Measurements from ENCODE around the gene LRG1.
A peak's percentile ranks its signal among the peaks of the same experiment; 100 is the strongest.

LRG1 gene

GRCh38 chr19:4524808-4525562, 14.9 kb downstream of the LRG1 start:
- peak; percentile 62 for DNase-seq

GRCh38 chr19:4523306-4524110, 16.3 kb downstream of the LRG1 start:
- peak; percentile 16 for DNase-seq

- DNase-seq, result no peak
Observed at GRCh38 chr19:4522291-4523002, 17.4 kb downstream of the LRG1 start.

DNA sequence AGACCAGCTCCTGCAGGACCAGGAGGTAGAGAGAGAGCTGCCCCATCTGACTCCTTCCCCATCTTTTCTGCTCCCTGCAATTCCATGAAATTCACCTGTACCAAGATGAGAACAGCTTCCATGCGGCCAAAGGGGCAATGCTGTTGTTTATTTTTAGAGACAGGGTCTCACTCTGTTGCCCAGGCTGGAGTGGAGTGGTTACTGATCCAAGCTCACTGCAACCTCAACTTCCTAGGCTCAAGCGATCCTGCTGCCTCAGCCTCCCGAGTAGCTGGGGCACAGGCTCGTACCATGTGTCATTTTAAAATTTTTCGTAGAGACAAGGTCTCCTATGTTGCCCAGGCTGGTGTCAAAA, 18.0 kb downstream of the LRG1 start:
- no peak for DNase-seq

DNA sequence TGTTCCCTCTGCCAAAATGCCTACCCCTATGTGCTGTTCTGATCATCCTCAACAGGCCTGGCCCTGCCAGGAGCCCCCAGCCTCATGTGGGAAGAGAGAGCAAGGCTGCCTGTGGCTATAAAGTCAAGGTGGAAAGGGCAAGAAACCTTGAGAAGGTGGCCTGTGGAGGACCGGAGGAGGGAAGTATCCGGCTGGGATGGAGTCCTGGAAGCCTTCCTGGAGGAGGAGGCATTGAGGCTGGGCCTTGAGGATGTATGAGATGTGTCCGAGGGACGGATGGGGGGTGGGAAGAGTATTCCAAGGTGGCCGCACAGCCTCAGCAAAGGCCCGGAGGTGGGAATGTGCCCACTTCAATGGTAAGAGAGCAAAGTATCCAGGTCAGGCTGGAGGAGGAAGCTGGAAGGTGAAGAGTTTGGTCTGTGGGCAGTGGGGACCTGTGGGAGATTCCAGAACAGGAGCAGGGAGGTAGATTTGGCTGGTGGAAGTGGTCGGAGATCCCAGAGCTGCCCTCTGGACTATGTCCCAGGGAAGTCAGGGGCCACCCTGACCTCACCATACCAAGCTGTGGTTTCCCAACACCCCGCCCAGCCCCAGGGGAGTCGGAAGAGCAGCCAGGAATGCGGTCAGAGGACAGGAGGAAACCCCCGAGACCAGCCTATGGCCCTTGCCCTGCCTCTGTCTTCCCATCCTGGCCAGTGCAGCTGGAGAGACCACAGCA, 18.5 kb downstream of the LRG1 start:
- DNase-seq, result no peak

GRCh38 chr19:4519521-4520277, 20.1 kb downstream of the LRG1 start:
- no peak for DNase-seq

- DNase-seq, result no peak
Observed at GRCh38 chr19:4519172-4519496, 20.7 kb downstream of the LRG1 start.

- DNase-seq, result no peak
Observed at GRCh38 chr19:4518345-4519171, 21.3 kb downstream of the LRG1 start, which contains the start of gene PLIN4. TSS of gene PLIN4 (minus strand) at chr19:4518486. CDS start at chr19:4518272, 214 bp downstream.

DNA sequence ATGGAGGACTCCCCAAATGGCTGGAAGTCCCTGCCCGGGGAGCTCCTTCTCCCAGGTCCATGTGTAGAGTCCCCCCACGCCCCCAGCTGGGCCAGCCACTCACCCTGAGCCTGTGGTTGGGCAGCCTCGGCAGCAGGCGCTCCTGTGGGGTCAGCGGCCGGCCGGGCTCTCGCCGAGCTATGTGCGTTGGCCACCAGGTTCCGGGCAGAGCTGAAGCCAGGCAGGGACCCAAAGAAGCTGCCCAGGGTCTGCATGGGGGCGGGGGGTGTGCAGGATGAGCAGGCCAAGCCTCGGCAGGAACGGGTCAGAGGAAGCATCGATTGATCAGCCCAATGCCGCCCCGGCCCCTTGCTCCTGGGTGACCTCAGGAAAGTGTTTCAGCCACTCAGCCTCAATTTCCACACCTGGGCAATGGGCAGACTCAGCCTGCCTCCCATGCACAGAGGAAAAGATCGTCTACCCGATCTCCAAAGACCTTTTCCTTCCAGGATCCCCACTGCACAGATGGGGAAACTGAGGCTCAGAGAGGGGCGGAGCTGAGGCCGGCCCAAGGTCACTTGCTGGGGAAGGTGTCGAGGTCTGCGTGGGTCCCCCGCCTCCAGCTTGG, 22.3 kb downstream of the LRG1 start:
- DNase-seq, result no peak

DNA sequence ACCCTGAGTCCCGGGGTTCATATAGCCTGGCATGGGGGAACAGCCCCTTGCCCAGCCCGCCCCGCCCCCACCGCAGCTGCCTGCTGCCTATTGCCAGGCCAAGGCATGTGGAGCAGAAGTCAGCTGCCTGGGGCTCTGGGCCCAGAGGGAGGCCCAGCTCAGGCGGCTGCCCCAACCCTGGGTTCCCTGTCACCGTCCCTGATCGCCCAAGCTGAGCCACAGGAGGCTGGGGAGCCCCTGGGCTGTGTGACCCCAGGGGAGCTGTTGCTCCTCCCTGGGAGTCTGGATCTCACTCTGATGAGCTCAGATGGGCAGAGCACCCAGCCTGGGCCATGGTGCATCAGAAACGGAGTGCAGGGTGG, 22.9 kb downstream of the LRG1 start:
- no peak for DNase-seq

DNA sequence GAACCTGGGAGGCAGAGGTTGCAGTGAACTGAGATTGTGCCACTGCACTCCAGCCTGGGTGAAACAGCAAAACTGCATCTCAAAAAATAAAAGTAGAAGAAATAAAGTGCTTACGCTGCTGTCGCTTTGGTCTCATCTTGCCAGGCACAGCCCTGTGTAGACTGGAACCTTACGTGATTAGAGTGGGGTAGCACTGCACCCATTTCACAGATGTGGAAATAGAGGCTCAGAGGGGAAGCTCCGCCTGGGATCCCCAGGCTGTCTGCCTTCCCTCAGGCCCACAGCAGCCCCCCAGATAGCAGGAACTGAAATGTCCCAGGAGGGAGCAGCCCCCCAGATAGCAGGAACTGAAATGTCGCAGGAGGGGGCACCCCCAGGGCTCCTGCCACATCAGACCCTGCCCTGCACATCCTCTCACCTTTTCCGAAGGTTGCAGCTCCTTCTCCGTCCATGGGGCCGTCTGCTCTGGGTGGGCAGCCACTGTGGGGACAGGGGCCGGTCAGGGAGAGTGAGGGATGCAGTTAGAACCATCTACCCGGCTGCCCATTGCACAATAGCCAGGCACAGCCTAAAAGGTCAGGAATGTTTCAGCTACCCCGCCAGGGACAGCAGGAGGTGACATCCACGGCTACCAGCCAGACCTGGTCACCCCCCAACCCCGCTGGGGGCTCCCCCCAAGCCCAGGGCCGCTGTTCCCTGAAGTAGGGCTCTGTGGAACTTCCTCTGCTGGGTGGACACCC, 23.5 kb downstream of the LRG1 start:
- DNase-seq, result no peak

DNA sequence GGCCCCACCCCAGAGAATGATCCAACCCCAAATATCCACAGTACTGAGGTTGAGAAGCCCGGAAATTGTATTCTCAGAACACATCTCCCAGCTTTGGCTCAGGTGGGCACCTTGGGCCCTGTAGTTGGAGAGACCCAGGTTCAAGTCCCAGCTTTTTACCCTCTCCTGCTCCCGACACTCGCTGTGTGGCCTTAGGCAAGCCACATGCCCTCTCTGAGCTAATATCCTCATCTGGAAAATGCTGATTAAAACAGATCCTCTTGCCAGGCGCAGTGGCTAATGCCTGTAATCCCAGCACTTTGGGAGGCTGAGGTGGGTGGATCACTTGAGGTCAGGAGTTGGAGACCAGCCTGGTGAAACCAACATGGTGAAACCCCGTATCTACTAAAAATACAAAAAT, 24.1 kb downstream of the LRG1 start:
- no peak for DNase-seq

- no peak for DNase-seq
Observed at GRCh38 chr19:4513248-4513647, 26.6 kb downstream of the LRG1 start.

- DNase-seq, result no peak
Observed at GRCh38 chr19:4512070-4512469, 27.8 kb downstream of the LRG1 start.

DNA sequence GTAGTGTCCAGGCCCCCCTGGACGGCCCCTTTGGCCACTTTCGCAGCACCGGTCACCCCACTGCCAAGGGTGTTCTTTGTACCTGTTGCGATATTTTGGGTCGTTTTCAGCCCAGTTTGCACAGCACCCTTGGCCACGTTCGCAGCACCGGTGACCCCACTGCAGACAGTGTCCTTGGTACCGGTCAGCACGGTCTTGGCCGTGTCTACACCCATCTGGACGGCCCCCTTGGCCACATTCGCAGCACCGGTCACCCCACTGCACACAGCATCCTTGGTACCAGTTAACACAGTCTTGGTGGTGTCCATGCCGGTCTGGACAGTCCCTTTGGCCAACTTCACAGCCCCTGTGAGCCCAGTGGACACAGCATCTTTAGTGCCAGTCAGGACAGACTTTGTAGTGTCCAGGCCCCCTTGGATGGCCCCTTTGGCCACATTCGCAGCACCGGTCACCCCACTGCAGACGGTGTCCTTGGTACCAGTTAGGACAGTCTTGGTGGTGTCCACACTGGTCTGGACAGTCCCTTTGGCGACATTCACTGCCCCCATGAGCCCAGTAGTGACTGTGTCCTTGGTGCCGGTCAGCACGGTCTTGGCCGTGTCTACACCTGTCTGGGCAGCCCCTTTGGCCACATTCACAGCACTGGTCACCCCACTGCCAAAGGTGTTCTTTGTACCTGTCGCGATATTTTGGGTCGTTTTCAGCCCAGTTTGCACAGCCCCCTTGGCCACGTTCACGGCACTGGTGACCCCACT, 28.4 kb downstream of the LRG1 start:
- no peak for DNase-seq

DNA sequence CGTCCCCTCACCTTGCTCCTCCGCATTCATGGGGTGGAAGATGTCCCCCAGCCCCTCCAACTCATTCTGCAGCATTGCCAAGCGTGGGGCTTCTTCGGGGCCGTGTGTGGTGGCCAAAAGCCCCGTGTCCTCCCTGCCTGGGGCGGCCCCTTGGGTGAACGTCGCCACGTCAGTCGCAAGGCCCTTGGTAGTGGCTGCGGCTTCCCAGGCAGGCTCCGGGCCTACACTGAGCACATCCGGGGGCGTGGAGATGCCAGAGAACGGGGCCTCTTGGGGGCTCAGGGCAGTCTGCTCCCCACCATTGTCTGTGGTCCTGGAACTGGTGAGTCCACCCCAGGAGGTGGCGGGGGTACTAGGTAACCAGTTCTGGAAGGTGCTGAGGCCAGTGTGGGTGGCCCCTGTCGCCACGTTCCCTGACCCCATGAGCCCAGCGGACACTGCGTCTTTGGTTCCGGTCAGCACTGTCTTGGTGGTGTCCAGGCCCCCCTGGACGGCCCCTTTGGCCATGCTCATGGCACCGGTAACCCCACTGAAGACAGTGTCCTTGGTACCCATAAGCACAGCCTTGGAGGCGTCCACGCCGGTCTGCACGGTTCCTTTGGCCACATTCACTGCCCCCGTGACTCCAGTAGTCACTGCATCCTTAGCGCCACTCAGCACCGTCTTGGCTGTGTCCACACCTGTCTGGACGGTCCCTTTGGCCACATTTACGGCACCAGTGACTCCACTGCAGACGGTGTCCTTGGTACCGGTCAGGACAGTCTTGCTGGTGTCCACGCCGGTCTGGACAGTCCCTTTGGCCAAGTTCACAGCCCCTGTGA, 29.2 kb downstream of the LRG1 start:
- no peak for DNase-seq

DNA sequence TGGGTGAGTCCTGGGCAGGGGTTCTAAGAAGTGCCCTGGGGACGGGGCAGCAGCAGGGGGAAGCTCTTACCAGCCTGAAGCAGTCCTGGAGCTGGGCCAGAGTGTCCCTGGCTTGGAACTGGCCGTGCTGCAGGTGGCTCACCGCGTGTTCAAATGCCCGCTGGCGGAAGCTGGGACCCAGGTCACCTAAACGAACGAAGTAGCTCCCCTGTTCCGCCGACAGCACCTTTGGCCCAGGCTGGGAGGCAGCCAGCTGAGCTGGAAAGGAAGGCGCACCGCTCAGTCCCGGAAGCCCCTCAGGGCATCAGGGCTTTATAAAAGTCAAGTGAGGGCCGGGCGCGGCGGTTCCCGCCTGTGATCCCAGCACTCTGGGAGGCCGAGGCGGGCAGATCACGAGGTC, 31.1 kb downstream of the LRG1 start:
- DNase-seq, result no peak

DNA sequence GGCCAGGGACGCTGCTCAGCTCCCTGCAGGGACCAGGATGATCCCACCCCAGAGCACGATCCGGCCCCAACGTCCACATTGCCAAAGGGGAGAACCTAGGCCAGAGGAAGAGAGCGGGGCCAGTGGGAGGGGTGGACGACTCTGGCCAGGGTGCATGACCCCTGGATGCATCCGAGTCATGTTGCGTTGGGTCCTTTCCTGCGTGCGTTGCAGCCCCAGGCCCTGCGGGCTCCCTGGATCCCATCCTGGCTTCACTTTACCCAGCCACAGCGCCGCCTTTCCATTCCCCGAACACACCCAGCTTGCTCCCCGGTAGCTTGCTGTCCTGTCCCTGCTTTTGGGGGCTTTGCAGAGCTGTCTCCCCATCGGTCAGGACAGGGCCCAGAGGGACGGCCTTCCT, 32.0 kb downstream of the LRG1 start:
- DNase-seq, result no peak

GRCh38 chr19:4507150-4507452, 32.7 kb downstream of the LRG1 start:
- no peak for DNase-seq

All from CD4-positive, alpha-beta T cell treated with Interleukin-10 for 1 hour (primary cell).